Measurements from ENCODE around the gene BMI1. TPM values are rescaled to one million over a fixed set of nuclear protein-coding genes. Genes with fewer than 3 reads are reported as not detected.

Gene BMI1
- total and polyA plus RNA-seq, 10 donors, result 26.9 to 89.7 (median 64.2) TPM

DNA sequence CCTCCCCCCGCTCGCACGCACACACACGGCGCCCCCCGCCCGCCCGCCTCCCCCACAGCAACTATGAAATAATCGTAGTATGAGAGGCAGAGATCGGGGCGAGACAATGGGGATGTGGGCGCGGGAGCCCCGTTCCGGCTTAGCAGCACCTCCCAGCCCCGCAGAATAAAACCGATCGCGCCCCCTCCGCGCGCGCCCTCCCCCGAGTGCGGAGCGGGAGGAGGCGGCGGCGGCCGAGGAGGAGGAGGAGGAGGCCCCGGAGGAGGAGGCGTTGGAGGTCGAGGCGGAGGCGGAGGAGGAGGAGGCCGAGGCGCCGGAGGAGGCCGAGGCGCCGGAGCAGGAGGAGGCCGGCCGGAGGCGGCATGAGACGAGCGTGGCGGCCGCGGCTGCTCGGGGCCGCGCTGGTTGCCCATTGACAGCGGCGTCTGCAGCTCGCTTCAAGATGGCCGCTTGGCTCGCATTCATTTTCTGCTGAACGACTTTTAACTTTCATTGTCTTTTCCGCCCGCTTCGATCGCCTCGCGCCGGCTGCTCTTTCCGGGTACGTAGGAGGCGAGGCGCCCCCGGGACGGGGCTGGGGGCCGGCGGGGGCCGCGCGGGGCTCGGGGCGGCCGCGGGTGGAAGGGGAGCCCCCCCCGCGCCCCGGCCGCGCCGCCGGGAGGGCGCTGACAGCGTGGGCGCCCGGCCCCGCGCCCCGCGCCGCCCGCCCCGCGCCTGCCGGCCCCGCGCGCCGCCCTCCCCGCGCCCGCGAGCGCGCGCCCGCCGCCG lies 441 bp downstream of the BMI1 start:
- H3K4me1 ChIP-seq, result peaks cover 38 to 80% (median 70%) of the 10 kb centered on the region in 6 donors
- intact Hi-C loops (cut with DNase I; ENCODE audit: low total_unique reads), result no loop called here
- H3K4me3 ChIP-seq, result peak overlapping the region; percentile 74 to 92 (median 84)
- TF ChIP-seq POLR2A (IDR thresholded peaks at IDR 0.05) (peak in 1 of 3 donors; percentile 24), POLR2AphosphoS5 (IDR thresholded peaks at IDR 0.05) (peak; percentile 65 to 88 (median 80))
- TF ChIP-seq, protein P1, sequence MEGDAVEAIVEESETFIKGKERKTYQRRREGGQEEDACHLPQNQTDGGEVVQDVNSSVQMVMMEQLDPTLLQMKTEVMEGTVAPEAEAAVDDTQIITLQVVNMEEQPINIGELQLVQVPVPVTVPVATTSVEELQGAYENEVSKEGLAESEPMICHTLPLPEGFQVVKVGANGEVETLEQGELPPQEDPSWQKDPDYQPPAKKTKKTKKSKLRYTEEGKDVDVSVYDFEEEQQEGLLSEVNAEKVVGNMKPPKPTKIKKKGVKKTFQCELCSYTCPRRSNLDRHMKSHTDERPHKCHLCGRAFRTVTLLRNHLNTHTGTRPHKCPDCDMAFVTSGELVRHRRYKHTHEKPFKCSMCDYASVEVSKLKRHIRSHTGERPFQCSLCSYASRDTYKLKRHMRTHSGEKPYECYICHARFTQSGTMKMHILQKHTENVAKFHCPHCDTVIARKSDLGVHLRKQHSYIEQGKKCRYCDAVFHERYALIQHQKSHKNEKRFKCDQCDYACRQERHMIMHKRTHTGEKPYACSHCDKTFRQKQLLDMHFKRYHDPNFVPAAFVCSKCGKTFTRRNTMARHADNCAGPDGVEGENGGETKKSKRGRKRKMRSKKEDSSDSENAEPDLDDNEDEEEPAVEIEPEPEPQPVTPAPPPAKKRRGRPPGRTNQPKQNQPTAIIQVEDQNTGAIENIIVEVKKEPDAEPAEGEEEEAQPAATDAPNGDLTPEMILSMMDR (IDR thresholded peaks at IDR 0.05 in 8 of 11, conservative IDR thresholded peaks at IDR 0.05 in 3 of 11), result no peak
- peak; percentile 92 for DNase-seq
- peaks cover 0 to 39% (median 0%) of the 10 kb centered on the region in 7 donors for H3K27me3 ChIP-seq (replicated peaks in 1 of 7)
- H3K27ac ChIP-seq, result peak overlapping the region; percentile 87 to 97 (median 94)
- WGBS, 5 donors, result 0 to 2% (median 0%) methylated on average over 42 to 109 of the region's 114 CpGs
- H3K36me3 ChIP-seq, result no peaks in the 10 kb centered on the region
- H3K9me3 ChIP-seq, result no peaks in the 10 kb centered on the region

DNA sequence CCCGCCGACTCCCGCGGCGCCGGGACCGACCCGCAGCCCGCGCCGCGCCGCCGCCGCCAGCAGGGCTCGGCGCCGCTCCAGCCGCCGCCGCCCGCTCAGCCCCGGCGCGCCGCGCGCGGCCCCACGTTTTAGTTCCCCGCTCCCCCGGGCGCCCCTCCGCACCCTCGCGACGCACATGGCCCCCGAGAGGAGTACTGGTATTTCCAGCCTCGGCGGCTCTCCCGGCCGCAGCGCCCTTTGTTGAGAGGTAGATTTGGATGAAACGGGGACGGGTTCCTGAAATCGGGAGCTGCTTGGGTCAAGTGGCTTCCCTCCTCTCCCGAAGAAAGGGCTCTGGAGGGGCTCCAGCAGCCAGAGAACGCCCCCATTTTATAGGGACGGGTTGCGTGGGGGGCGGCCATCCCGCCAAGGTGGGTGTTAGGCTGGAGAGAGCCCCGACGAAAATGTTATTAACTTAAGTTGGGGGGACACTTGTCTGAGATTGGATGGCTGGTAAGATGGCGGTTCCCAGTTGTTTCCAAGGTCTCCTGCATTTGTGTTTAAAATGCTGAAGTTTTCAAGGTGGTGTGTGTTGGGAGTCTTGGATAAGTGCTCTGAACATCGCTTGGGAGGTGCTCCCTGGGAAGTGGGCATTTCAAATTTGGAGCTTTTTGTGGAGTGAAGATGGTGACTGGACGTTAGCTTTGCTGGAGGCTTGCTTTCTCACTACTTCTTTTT lies 1.2 kb downstream of the BMI1 start:
- TF ChIP-seq POLR2AphosphoS5 (IDR thresholded peaks at IDR 0.05) (no peak), POLR2A (IDR thresholded peaks at IDR 0.05) (no peak)
- TF ChIP-seq, protein P1 (IDR thresholded peaks at IDR 0.05 in 8 of 11, conservative IDR thresholded peaks at IDR 0.05 in 3 of 11), result no peak
- H3K27ac ChIP-seq, result peak overlapping the region in 7 of 8 donors; percentile 31 to 64 (median 57)
- peaks cover 0 to 39% (median 0%) of the 10 kb centered on the region in 7 donors for H3K27me3 ChIP-seq (replicated peaks in 1 of 7)
- intact Hi-C loops (cut with DNase I; ENCODE audit: low total_unique reads), result no loop called here
- H3K9me3 ChIP-seq, result no peaks in the 10 kb centered on the region
- peaks cover 40 to 81% (median 70%) of the 10 kb centered on the region in 6 donors for H3K4me1 ChIP-seq
- H3K4me3 ChIP-seq, result peak overlapping the region; percentile 44 to 90 (median 60)
- DNase-seq, result peak; percentile 86
- WGBS, 5 donors, result 1 to 3% (median 2%) methylated on average over 18 to 57 of the region's 57 CpGs
- H3K36me3 ChIP-seq, result peaks cover 0 to 5% (median 0%) of the 10 kb centered on the region in 6 donors

DNA sequence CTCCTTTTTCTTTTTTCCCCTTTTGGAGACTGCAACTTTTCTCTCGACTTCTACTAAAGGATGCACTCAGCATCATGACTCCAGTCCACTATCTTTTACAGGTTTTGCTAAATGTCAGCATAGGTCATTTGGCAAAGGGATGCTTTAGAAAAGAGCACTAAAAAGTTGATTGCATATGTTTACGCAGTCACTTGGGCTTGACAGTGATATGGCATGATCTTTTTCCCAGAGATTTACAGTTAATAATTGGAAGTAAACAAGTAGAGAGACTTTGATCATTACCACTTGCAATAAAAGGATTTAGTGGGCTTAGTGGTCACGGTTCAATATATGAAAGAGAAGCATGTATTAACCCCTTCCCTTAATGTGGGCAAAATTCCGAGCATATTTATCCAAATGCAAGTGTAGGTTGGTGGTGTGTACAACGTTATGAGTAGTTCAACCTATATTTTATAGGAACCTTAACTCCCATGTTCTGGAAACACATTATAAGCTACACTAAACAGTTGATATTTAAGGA lies 1.8 kb downstream of the BMI1 start:
- peak overlapping the region in 4 of 8 donors; percentile 57 to 64 (median 62) for H3K27ac ChIP-seq
- peak overlapping the region; percentile 44 to 90 (median 60) for H3K4me3 ChIP-seq
- intact Hi-C loops (cut with DNase I; ENCODE audit: low total_unique reads), result no loop called here
- H3K36me3 ChIP-seq, result peaks cover 0 to 11% (median 2%) of the 10 kb centered on the region in 6 donors
- peaks cover 34 to 75% (median 64%) of the 10 kb centered on the region in 6 donors for H3K4me1 ChIP-seq
- no peak for DNase-seq
- H3K9me3 ChIP-seq, result no peaks in the 10 kb centered on the region
- peaks cover 0 to 39% (median 0%) of the 10 kb centered on the region in 7 donors for H3K27me3 ChIP-seq (replicated peaks in 1 of 7)
- 73 to 80% (median 75%) methylated on average over 5 of the region's 5 CpGs for WGBS, 5 donors
- no peak for TF ChIP-seq POLR2A (IDR thresholded peaks at IDR 0.05)
- TF ChIP-seq, protein P1 (IDR thresholded peaks at IDR 0.05 in 8 of 11, conservative IDR thresholded peaks at IDR 0.05 in 3 of 11), result no peak
- no peak for TF ChIP-seq POLR2AphosphoS5 (IDR thresholded peaks at IDR 0.05)

All from spleen (tissue), 11 donors.